ENCODE data around the gene NMNAT3.

The NMNAT3 gene

DNA sequence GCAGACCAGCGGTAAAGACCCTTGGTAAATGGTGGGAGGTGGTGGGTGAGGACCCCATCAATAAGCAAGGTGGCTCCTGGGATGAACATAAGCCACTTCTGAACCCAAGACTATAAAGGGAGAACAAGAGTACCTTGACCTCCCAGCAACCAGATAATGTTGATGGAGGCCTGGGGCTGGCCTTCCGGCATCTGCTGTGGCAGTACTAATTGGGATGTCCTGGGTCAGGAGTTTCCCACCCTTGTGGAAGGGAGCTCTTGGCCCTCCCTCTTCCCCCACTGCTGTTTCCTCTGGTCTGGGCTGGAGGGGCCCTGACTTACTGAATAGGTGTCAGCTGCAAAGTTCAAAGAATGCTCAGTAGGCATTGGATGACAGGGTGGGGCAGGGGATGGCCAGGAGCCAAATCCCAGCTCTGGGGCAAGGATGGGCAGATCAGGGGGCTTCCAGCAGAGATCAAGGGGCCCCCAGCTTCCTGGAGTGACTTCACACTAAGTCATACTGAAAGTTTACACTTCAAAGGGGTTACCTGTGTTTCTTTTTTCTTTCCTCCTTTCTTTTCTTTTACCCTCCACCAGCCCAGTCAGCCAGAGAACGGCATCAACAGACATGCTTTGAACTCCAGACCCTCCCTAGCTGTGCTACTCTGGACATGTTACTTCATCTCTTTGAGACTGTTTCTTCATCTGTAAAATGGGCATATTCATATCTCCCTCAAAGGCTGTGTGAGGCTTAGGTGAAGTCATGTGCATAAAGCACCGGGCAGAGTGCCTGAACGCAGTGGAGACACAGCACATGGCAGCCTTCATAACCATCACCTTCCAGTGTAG lies 139.8 kb downstream of the NMNAT3 start:
- DNase-seq = no peak

DNA sequence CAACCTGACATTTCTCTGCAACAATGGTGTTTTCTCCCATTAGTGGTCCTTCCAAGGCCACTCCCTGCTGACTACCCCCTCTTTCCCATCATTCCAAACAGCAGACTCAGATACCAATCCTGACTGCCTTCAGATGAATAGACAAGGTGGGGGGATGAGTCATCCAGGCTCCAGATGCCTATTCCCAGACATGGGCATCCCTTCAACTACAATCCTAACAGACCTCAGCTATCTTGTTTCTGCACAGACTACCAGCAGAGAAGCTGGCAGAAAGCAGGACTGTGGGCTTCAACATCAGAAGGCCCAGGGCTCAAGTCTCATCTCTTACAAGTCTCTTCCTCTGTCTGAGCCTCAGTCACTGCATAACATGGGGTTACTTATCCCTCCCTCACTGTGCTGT lies 140.4 kb downstream of the NMNAT3 start:
- no peak for DNase-seq

DNA sequence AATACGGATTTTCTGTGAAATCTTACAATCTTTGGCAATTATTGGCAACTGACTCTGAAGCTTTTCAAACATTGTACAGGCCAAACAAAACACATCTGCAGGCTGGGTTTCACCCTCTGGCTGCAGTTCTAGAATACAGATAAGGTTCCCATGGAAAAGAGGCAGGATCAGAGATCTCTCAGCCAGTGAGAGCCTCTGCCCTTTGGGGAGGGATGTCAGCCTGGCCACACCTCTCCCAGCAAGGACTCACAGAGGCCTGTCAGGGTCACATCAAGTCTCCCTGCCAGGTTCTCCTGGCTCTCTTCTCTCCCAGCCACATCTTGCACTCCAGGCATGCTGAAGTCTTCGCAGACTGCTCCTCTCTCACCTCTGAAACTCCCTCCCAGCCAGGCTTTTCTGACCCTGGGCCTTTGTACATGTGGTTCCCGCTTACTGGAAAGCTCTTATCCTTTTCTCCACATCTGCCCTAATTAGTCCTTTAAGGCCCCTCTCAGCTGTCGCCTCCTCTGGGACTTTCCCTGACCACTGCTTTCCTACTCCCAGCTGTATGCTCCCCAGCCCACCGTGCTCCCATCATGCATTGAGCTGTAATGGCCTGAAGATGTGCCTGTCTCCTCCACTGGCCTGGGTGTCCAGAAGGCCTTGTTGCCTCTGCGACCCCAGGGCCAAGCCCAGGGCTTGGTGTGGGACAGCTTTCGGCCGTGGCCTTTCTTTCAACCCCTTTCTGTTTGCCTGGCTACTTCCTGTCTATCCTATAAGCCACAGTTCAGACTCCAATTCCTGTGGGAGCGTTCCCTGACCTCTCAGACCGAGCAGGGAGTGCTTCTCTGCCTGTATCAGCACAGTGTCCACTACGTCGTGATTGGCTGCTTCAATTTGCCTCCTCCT lies 142.5 kb downstream of the NMNAT3 start:
- no peak for DNase-seq

- DNase-seq = no peak
These were observed 143.3 kb downstream of the NMNAT3 start for GRCh38 chr3:139534455-139534812.

- no peak for DNase-seq
These were observed 143.9 kb downstream of the NMNAT3 start for GRCh38 chr3:139533781-139534454.

DNA sequence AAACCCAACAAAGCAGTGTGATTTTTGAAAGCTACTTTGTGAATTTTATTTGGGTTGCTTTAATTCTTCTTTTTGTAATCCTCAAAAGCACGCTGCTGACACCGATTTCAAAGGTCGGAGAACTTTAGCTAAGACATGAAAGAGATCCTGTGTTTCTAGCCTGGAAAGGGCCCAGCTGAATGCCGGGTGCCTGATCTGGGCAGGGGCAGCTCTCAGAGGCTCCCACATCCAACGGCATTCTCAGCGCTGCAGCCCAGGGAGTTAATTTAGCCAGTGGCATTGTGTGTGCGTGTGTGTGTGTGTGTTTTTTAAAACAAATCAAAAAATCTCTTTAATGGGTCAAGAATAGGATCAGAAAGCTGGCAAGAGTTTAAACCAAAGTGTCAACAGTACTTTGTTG lies 144.8 kb downstream of the NMNAT3 start:
- no peak for DNase-seq

GRCh38 chr3:139530717-139531116 lies 147.1 kb downstream of the NMNAT3 start:
- no peak for DNase-seq

- no peak for DNase-seq
These were observed 148.1 kb downstream of the NMNAT3 start for GRCh38 chr3:139529662-139530061.

GRCh38 chr3:139528924-139529323 lies 148.8 kb downstream of the NMNAT3 start:
- DNase-seq = no peak

DNA sequence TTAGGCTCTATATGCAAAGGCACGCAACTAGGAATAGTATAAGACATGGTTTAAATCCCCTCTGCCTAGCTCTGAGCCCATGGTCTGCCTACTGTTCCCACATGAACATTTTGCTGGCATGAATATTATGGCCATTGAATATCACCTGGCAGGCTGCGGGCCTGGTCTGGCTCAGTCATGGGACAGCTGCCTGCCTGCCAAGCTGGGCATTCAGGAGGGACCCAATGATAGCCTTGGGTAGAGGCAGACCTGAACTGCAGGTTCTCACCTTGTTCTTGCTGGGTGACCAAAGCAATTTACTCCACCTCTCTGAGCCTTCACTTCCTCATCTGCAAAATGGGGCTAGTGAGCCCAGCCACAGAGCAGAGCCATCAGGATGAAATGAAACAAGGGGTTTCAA lies 149.5 kb downstream of the NMNAT3 start:
- DNase-seq = no peak

DNA sequence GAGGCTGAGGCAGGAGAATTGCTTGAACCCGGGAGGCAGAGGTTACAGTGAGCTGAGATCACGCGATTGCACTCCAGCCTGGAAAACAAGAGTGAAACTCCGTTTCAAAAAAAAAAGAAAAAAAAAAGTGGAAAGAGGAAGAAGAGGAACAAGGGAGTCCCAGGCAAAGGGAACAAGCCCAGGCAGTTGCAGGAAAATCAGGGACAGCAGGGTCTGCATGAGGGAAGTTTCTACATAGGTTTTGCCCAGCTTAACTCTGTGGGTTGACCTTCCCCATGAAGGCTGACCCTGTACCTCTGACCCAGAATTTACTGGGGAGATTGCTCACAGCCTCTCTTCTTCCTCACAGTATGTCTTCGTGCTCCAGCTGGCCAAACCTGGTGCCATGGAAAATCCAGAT lies 150.5 kb downstream of the NMNAT3 start:
- no peak for DNase-seq

GRCh38 chr3:139526146-139526545 lies 151.6 kb downstream of the NMNAT3 start:
- no peak for DNase-seq

DNA sequence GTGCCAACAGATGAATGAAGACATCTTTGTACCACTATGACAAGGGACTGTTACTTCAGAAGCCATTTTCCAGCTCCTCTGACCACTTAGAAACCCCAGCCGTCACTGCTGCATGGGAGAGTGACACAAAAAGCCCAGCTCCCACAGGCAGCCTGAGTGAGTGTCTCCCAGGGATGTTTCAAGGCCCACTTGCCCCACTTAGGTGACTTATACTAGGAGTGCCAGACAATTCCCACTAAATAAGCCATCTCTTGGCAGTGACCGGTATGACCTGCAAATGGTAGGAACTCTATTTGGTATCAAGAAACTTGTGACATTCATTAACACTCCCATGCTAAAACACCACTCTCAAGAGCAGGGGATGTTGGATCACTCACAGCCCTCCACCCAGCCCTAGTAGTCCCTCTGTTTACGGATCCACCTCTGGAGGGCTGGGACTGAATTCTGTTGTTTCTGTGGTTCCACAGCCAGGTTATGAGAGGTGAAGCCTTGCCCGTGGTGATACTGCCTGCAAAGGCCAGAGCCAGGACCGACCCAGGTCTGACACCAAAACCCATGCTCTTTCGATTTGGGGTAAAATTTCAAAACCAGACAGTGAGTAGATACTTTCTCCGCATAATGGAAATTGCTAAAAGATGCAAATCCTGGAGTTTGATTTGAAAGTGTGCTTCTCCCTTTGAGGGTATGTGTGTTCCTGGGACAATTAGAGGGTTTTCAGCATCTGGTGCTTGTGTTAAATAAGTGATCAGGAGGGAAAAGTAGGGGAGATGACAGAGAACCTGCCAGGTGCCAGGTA lies 152.7 kb downstream of the NMNAT3 start:
- no peak for DNase-seq

DNA sequence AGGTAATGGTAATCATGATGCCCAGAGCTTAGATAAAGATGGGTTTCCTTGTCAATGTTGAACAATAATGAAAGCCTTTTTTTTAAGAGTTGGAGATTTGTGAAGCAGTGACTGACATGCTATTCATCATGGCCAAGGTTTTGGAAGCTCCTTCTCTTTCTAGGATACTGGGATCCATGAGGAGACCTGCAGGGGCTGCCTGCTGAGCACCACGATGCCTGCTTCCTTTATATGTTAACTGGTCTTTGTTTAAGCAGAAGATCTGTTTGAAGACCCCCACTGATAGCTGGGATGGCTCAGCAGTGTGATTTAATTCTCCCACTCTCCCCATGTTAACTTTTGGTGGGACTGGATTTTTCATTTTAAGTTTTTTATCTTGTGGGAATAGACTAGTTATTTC lies 154.1 kb downstream of the NMNAT3 start:
- DNase-seq = no peak

DNA sequence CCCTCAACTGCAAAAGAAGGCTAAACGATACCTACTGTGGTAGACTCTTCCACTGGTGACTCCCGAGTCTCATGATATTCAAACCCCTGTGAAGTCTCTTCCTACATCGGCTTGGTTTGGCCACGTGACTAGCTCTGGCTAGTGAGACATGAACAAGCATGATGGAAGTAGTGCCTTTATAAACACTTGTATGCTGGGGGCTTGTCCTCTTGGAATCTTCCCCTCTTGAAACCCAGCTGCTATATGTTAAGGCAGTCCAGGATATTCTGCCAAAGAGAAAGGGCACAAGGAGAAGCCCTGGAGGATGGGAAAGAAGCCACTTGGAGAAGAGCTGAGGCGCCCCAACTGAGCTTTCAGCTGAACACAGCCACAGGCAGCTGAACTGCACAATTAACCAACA lies 154.6 kb downstream of the NMNAT3 start:
- DNase-seq = no peak

DNA sequence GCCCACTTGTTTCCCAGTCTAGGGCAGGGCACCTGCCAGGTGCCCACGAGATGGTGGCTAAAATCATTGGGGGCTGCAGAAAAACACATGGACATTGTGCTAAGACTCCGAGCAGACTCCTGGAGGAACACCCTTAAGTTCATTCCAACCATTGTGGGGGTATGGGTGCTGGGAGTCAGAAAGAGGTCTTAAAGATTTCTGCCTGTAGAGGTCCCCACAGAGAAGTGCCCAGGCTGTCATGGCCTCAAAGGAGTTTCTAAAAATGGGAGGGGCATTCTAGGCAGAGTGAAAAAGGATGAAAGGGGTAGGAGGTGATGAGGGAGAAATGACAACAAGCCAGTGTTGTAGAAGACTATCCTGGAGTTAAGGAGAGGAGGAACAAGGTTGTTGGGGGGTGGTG lies 155.4 kb downstream of the NMNAT3 start:
- no peak for DNase-seq

DNA sequence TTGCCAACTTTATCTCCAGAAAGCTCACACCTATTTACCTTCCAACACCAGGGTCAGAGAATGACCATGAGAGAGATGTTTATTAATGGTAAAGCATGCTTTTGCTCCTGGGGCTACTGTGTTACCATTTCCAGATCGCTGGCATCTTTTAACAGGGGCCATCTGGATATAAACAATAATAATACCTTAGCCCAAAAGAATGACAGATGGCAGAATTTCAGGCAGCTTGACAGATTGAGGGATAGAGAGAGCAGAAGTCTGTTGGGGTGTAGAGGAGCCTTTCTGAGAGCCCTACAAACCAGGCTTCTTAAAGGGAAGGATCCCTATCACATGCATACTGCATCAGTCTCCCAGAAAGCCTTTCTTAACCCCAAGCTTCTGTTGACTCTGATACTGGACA lies 156.0 kb downstream of the NMNAT3 start:
- DNase-seq = no peak

DNA sequence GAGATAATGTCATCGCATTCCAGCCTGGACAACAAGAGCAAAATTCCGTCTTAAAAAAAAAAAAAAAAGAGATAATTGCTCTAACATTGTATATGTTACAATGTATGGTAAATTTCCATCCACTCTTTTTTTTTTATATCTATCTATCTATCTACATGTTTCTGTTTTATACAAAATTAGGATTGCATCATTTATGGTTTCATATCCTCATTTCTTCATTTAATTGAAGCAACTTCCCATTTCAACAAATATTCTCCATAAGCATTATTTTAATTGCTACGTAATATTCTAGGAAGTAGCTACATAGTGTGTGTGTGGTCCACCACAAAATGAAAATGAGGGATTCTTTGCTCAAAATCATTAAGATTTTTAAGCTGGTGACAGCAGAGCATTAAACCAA lies 156.6 kb downstream of the NMNAT3 start:
- no peak for DNase-seq

- no peak for DNase-seq
These were observed 157.6 kb downstream of the NMNAT3 start for GRCh38 chr3:139519998-139520737.

DNA sequence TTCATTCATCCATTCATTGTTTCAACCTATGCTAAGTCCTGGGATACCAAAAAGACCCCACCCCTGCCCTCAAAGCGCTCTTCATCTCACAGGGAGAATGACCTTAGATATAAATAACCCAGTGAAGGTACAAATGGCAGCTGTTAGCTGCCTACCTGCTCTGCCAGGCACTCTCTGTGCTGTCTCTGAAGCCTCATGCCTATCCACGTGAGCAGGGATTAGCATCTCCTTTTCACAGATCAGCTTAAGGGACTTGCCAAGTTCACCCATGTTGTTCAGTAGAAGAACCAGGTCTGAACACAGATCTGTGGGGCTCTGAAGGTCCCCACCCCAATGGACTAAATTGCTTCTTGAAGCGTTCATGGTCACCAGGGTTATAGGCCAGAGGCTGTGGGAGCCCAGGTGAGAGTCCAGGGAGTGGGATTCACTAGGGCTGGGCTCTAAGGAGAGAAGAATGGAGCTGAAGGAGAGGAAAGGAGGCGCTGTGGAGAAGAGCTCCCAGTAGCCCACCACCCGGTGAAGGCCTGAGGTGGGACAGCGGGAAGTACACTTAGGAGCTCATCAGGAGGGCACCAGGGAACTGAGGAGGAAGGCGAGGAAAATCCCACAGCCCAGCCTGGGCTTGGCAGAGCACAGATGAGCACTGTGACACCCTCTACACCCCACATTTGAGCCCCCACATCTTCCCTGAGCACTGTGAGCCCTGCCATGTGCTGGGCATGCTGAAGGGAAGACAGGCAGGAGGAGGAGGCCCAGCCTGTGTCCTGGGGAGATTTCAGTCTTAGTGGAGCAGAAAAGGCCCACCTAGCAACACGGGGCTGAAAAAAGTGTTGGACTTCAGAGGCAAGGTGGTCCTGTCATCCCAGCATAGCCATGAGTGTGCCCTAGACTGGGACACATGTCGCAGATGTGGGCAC lies 158.6 kb downstream of the NMNAT3 start:
- DNase-seq = no peak

DNA sequence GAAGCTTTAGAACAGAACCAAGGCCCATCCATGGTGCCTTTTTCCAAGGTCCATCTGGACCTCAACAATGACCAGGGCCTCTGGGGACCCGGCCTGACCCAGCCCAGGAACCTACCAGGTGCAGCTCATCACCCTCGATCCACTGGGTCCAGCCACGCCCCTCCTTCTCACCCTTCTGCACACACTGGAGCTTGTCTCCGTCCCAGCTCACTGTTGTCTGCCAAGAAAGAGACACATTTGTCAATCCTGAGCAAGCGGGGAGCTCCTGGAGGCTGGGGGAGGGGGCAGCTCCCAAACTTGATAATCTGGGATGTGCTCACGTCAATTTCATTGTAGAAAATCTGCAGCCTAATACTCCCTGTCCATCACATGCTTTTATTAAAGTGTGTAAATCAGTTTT lies 159.5 kb downstream of the NMNAT3 start:
- DNase-seq = no peak

All from activated naive CD4-positive, alpha-beta T cell (primary cell).